BLaER1 (cell line): ENCODE measurements around the gene MPDZ.
"Not testable (repeated sequence)": the region's sequence is repeated elsewhere in the genome, so short reads cannot be mapped to it uniquely, and the experiment has no call there.

Experiments used
- H3K27ac ChIP-seq: shearing (Covaris generic); formaldehyde crosslinking; 2 replicates; pipeline ENCODE4 v1.8.1; 2022
- H3K27me3 ChIP-seq: shearing (Covaris generic); formaldehyde crosslinking; 2 replicates; pipeline ENCODE4 v1.8.1; 2022
- H3K36me3 ChIP-seq: shearing (Covaris generic); formaldehyde crosslinking; 2 replicates; pipeline ENCODE4 v1.8.1; 2022
- H3K4me1 ChIP-seq: shearing (Covaris generic); formaldehyde crosslinking; 2 replicates; pipeline ENCODE4 v1.8.1; 2022
- H3K4me2 ChIP-seq: shearing (Covaris generic); formaldehyde crosslinking; 2 replicates; pipeline ENCODE4 v1.8.1; 2022
- H3K4me3 ChIP-seq: shearing (Covaris generic); formaldehyde crosslinking; 2 replicates; pipeline ENCODE4 v1.8.1; 2022
- H3K9ac ChIP-seq: shearing (Covaris generic); formaldehyde crosslinking; 2 replicates; pipeline ENCODE4 v1.8.1; 2022
- H3K9me3 ChIP-seq: shearing (Covaris generic); formaldehyde crosslinking; 2 replicates; pipeline ENCODE4 v1.8.1; 2022
- H4K20me1 ChIP-seq: shearing (Covaris generic); formaldehyde crosslinking; 2 replicates; pipeline ENCODE4 v1.8.1; 2022
- Cebpa-rat ChIP-seq: shearing (Covaris generic); IDR thresholded peaks from 2 replicates; pipeline ENCODE4 v1.8.1; 2022

MPDZ gene

GRCh38 chr9:13266167-13266566 is 13.3 kb downstream of the MPDZ start:
- H4K20me1 ChIP-seq, result no peaks in the 10 kb centered on the region
- no peaks in the 10 kb centered on the region for H3K9me3 ChIP-seq
- TF ChIP-seq Cebpa-rat, result no peak
- H3K27ac ChIP-seq, result no peak overlapping the region
- H3K27me3 ChIP-seq, result no peaks in the 10 kb centered on the region
- no peaks in the 10 kb centered on the region for H3K4me1 ChIP-seq
- no peaks in the 10 kb centered on the region for H3K36me3 ChIP-seq
- no peak overlapping the region for H3K4me3 ChIP-seq
- H3K9ac ChIP-seq, result no peak overlapping the region
- no peak overlapping the region for H3K4me2 ChIP-seq

GRCh38 chr9:13264788-13265187 is 14.7 kb downstream of the MPDZ start:
- H3K36me3 ChIP-seq, result no peaks in the 10 kb centered on the region

GRCh38 chr9:13263511-13263910 is 16.0 kb downstream of the MPDZ start:
- no peaks in the 10 kb centered on the region for H4K20me1 ChIP-seq
- no peaks in the 10 kb centered on the region for H3K36me3 ChIP-seq
- no peak overlapping the region for H3K27ac ChIP-seq
- no peaks in the 10 kb centered on the region for H3K9me3 ChIP-seq
- no peak overlapping the region for H3K9ac ChIP-seq
- TF ChIP-seq Cebpa-rat, result no peak
- H3K4me1 ChIP-seq, result no peaks in the 10 kb centered on the region
- no peak overlapping the region for H3K4me3 ChIP-seq
- no peaks in the 10 kb centered on the region for H3K27me3 ChIP-seq
- no peak overlapping the region for H3K4me2 ChIP-seq

More at GRCh38 chr9:13264788-13265187, 14.7 kb downstream of the MPDZ start:
- Histone ChIP-seq H3K9ac (no peak overlapping the region), H3K4me3 (no peak overlapping the region), H3K27me3 (no peaks in the 10 kb centered on the region), H3K4me1 (no peaks in the 10 kb centered on the region), H3K27ac (no peak overlapping the region), H3K9me3 (no peaks in the 10 kb centered on the region), H4K20me1 (no peaks in the 10 kb centered on the region), H3K4me2 (no peak overlapping the region)
- TF ChIP-seq Cebpa-rat, result no peak

GRCh38 chr9:13252852-13253251 is 26.6 kb downstream of the MPDZ start:
- Histone ChIP-seq H3K27ac (no peak overlapping the region), H3K9me3 (no peaks in the 10 kb centered on the region), H3K9ac (no peak overlapping the region), H4K20me1 (no peaks in the 10 kb centered on the region), H3K4me3 (no peak overlapping the region), H3K4me1 (no peaks in the 10 kb centered on the region), H3K4me2 (no peak overlapping the region), H3K27me3 (no peaks in the 10 kb centered on the region), H3K36me3 (no peaks in the 10 kb centered on the region)
- no peak for TF ChIP-seq Cebpa-rat

GRCh38 chr9:13244181-13244580 is 35.3 kb downstream of the MPDZ start:
- H3K4me3 ChIP-seq, result no peak overlapping the region
- no peak for TF ChIP-seq Cebpa-rat
- no peaks in the 10 kb centered on the region for H3K4me1 ChIP-seq
- no peaks in the 10 kb centered on the region for H3K27me3 ChIP-seq
- H3K4me2 ChIP-seq, result no peak overlapping the region
- H4K20me1 ChIP-seq, result no peaks in the 10 kb centered on the region
- no peaks in the 10 kb centered on the region for H3K9me3 ChIP-seq
- no peak overlapping the region for H3K27ac ChIP-seq
- H3K36me3 ChIP-seq, result no peaks in the 10 kb centered on the region
- no peak overlapping the region for H3K9ac ChIP-seq

GRCh38 chr9:13241283-13241682 is 38.2 kb downstream of the MPDZ start:
- Histone ChIP-seq H3K4me1 (no peaks in the 10 kb centered on the region), H3K4me3 (no peak overlapping the region), H3K4me2 (no peak overlapping the region), H3K9me3 (no peaks in the 10 kb centered on the region), H3K27me3 (no peaks in the 10 kb centered on the region), H3K27ac (no peak overlapping the region), H3K9ac (no peak overlapping the region), H3K36me3 (no peaks in the 10 kb centered on the region), H4K20me1 (no peaks in the 10 kb centered on the region)
- TF ChIP-seq Cebpa-rat, result no peak

- H3K27me3 ChIP-seq, result no peaks in the 10 kb centered on the region
- no peak overlapping the region for H3K4me2 ChIP-seq
- H3K36me3 ChIP-seq, result no peaks in the 10 kb centered on the region
- H3K9me3 ChIP-seq, result no peaks in the 10 kb centered on the region
- TF ChIP-seq Cebpa-rat, result no peak
- H3K27ac ChIP-seq, result no peak overlapping the region
- no peak overlapping the region for H3K9ac ChIP-seq
- no peaks in the 10 kb centered on the region for H3K4me1 ChIP-seq
- H4K20me1 ChIP-seq, result no peaks in the 10 kb centered on the region
- H3K4me3 ChIP-seq, result no peak overlapping the region
These were observed 39.8 kb downstream of the MPDZ start for GRCh38 chr9:13239660-13240059.

GRCh38 chr9:13239208-13239607 is 40.3 kb downstream of the MPDZ start:
- Histone ChIP-seq H3K36me3 (no peaks in the 10 kb centered on the region), H3K27me3 (no peaks in the 10 kb centered on the region), H4K20me1 (no peaks in the 10 kb centered on the region), H3K4me3 (no peak overlapping the region), H3K4me2 (no peak overlapping the region), H3K9me3 (no peaks in the 10 kb centered on the region), H3K9ac (no peak overlapping the region), H3K27ac (no peak overlapping the region), H3K4me1 (no peaks in the 10 kb centered on the region)
- TF ChIP-seq Cebpa-rat, result no peak

- Histone ChIP-seq H4K20me1 (no peaks in the 10 kb centered on the region), H3K4me2 (no peak overlapping the region), H3K9ac (no peak overlapping the region), H3K9me3 (no peaks in the 10 kb centered on the region), H3K27me3 (no peaks in the 10 kb centered on the region), H3K4me1 (no peaks in the 10 kb centered on the region), H3K36me3 (no peaks in the 10 kb centered on the region), H3K4me3 (no peak overlapping the region), H3K27ac (no peak overlapping the region)
- no peak for TF ChIP-seq Cebpa-rat
These were observed 44.6 kb downstream of the MPDZ start for GRCh38 chr9:13234932-13235331.

GRCh38 chr9:13228431-13228830 is 51.1 kb downstream of the MPDZ start:
- TF ChIP-seq Cebpa-rat, result no peak
- no peak overlapping the region for H3K4me2 ChIP-seq
- no peaks in the 10 kb centered on the region for H3K36me3 ChIP-seq
- H3K9me3 ChIP-seq, result no peaks in the 10 kb centered on the region
- no peak overlapping the region for H3K27ac ChIP-seq
- H3K4me3 ChIP-seq, result no peak overlapping the region
- H3K9ac ChIP-seq, result no peak overlapping the region
- H3K27me3 ChIP-seq, result no peaks in the 10 kb centered on the region
- H4K20me1 ChIP-seq, result no peaks in the 10 kb centered on the region
- no peaks in the 10 kb centered on the region for H3K4me1 ChIP-seq

GRCh38 chr9:13224366-13224765 is 55.1 kb downstream of the MPDZ start:
- no peak overlapping the region for H3K4me2 ChIP-seq
- no peaks in the 10 kb centered on the region for H3K27me3 ChIP-seq
- no peaks in the 10 kb centered on the region for H3K4me1 ChIP-seq
- no peak overlapping the region for H3K27ac ChIP-seq
- TF ChIP-seq Cebpa-rat, result no peak
- H3K9me3 ChIP-seq, result no peaks in the 10 kb centered on the region
- no peak overlapping the region for H3K9ac ChIP-seq
- no peak overlapping the region for H3K4me3 ChIP-seq
- H3K36me3 ChIP-seq, result no peaks in the 10 kb centered on the region
- H4K20me1 ChIP-seq, result no peaks in the 10 kb centered on the region

GRCh38 chr9:13222733-13223132 is 56.8 kb downstream of the MPDZ start:
- H4K20me1 ChIP-seq, H3K4me2 ChIP-seq, H3K36me3 ChIP-seq, H3K4me3 ChIP-seq, H3K9me3 ChIP-seq, H3K9ac ChIP-seq, H3K4me1 ChIP-seq, H3K27ac ChIP-seq, H3K27me3 ChIP-seq: not testable (repeated sequence)
